ENCODE measurements around the gene PLXNA3.
"Not testable (repeated sequence)": the region's sequence is repeated elsewhere in the genome, so short reads cannot be mapped to it uniquely, and the experiment has no call there.

PLXNA3 gene

DNA sequence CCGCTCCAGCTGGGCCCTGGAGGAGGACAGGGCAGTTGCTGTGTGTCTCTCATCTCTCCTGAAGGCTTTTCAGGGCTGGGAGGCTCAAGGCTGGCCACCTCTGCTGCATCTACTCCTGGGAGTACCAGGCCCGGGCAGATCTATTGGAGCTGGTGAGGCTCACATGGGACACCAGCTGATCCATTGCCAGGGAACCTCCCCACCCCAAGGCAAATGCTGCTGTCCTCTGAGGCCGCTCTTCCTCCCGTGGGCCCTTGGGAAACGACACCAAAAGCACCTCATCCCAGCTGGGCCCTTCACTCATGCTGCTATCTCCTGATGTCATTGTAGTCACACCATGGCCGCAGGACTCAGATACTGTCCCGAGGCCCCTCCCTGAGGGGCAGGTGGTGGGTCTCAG lies 24.7 kb downstream of the PLXNA3 start:
- DNase-seq: no peak

DNA sequence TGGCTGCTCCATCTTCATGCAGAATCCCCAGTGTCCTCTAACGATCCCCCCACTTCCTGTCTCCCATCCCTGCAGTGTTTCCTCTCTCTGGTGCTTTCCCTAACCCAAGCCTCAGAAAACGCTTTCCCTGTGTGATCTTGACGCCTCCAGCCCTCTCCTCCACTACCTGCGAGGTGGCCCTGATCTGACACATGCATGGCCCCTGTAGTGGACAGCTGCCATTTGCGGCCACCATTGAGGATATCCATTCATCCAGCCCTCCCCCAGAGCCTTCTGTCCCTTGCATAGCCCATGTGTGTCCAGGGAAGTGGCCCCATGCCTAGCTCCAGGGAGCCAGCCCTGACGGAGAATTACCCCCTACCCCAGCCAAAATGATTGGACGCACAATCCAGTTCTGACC lies 25.2 kb downstream of the PLXNA3 start:
- DNase-seq: no peak

GRCh38 chrX:154484255-154485149 lies 26.4 kb downstream of the PLXNA3 start:
- peak; percentile 53 for DNase-seq

- DNase-seq: no peak
Observed at GRCh38 chrX:154485150-154486051, 27.3 kb downstream of the PLXNA3 start.

DNA sequence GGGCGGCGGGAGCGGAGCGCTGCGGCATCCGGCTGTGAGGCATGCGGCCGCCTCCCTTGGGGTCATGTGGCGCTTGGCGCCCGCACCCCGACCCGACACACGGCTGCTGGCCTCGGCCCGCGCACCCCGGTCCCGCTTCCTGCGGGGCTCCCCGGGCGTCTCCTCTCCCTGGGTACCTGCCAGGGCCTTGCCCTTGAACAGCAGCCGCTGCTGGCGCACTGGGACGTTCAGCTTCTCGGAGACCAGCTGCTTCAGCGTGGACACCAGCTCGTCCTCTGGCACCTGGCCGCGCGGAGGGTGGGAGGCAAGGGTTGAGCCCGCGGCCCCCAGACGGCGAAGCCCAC lies 27.9 kb downstream of the PLXNA3 start:
- peak; percentile 13 for DNase-seq

- peak; percentile 25 for DNase-seq
Observed at GRCh38 chrX:154486396-154487207, 28.5 kb downstream of the PLXNA3 start, which contains the start of gene UBL4A. Gene UBL4A, minus strand, starts transcription at chrX:154486615. Its CDS starts 31 bp downstream, at chrX:154486584.

GRCh38 chrX:154487518-154488290 lies 29.6 kb downstream of the PLXNA3 start:
- no peak for DNase-seq

GRCh38 chrX:154488336-154489075 lies 30.4 kb downstream of the PLXNA3 start:
- no peak for DNase-seq

- no peak for DNase-seq
Observed at GRCh38 chrX:154489182-154489581, 31.1 kb downstream of the PLXNA3 start.

DNA sequence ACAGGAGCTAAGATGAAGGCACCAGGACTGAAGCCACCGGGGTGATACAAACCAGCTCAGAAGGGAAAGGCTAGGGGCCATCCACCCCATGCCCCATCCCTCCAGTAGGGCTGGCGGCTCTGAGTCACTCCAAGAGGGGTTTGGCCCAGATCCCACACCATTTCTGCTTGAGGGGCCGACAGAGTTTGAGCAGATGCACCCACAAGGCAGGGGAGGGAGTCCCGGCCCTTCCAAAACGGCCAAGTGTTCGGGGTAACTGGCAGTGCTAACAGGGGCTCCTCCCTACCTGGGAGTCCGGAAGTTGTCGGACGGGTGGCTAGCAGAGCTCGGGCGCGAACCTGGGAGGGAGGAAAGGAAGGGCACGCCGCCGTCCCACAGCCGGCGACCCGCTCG lies 31.9 kb downstream of the PLXNA3 start:
- DNase-seq: no peak

DNA sequence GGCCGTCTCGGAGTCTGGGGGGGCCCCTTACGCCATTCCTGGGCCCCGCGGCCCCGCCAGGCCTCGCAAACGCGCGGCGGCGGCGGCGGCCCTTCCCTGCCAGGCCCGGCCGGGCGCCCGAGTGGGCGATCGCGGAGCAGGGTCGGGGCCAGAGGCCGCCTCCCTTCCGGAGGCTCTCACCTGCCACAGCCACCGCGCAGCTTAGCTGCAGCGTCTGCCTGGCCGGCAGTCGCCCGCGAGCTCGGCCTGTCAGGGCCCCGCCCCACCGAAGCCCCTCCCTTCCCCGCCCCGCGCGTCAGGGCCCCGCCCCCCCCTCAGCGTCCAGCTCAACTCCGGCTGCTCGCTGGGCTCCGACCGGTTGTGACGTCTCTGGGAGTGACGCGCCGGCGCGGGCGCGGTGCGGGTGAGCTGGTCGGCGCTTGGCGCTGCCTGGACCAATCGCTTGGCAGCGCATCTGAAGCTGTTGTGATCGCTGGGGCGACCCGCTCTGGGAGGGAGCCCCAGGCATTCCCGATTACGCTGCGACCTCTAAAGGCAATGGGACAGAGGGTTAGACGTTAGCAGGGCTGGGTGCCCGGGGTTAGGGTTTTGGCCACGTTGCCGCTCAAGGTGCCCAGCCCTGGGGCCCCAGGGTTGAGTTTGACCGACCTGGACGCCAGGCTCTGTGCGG lies 32.5 kb downstream of the PLXNA3 start, which contains the start of gene SLC10A3:
SLC10A3 (minus strand) TSS at position 216 of the 670 bp plus-strand sequence. CDS start 1,689 bp downstream, outside the sequence.
- peak; percentile 92 for DNase-seq

GRCh38 chrX:154494715-154495114 lies 36.6 kb downstream of the PLXNA3 start:
- no peak for DNase-seq

GRCh38 chrX:154495472-154495922 lies 37.4 kb downstream of the PLXNA3 start:
- DNase-seq: no peak

DNA sequence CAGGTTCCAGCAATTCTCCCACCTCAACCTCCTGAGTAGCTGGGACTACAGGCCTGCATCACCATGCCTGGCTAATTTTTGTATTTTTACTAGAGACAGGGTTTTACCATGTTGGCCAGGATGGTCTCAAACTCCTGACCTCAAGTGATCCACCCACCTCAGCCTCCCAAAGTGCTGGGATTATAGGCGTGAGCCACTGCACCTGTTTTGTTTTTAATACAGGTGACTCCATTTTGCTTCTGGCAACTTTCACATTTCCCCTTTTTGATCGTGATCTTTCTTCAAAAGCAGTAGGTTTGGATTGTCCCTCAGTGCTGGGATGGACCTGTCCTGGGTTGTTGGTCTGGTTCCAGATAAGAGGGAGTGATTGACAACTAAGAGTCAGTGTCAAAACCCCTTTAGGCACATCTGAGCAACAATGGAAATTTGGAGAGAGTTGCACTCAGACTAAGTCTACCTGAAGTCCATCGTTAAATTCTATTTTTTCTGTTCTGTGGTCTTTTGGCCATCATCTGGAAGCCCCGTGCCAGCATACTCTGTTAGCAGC lies 38.6 kb downstream of the PLXNA3 start:
- DNase-seq: not testable (repeated sequence)

GRCh38 chrX:154501423-154501822 lies 43.3 kb downstream of the PLXNA3 start:
- DNase-seq: not testable (repeated sequence)

- DNase-seq: no peak
Observed at GRCh38 chrX:154502098-154502497, 44.0 kb downstream of the PLXNA3 start.

- peak; percentile 27 for DNase-seq
Observed at GRCh38 chrX:154502989-154503388, 44.9 kb downstream of the PLXNA3 start.

DNA sequence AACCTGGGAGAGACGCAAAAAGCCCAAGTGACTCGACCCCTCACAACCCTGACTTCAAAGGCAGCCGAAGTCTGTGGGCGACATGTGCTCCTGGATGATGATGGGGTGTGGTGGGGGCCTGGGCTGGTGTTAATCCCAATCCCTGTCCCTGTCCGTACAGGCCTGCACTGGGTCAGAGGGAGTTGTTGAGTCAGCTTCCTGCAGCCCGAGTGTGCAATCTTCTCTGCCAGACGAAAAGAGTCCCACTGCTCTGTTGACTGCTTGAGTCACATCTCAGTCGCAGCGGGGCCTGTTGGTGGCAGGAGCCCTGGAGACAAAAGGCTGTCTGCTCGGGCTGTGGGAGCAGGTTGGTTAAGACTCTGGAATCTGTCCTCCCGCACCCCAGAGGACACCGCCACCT lies 47.7 kb downstream of the PLXNA3 start:
- DNase-seq: peak; percentile 20

DNA sequence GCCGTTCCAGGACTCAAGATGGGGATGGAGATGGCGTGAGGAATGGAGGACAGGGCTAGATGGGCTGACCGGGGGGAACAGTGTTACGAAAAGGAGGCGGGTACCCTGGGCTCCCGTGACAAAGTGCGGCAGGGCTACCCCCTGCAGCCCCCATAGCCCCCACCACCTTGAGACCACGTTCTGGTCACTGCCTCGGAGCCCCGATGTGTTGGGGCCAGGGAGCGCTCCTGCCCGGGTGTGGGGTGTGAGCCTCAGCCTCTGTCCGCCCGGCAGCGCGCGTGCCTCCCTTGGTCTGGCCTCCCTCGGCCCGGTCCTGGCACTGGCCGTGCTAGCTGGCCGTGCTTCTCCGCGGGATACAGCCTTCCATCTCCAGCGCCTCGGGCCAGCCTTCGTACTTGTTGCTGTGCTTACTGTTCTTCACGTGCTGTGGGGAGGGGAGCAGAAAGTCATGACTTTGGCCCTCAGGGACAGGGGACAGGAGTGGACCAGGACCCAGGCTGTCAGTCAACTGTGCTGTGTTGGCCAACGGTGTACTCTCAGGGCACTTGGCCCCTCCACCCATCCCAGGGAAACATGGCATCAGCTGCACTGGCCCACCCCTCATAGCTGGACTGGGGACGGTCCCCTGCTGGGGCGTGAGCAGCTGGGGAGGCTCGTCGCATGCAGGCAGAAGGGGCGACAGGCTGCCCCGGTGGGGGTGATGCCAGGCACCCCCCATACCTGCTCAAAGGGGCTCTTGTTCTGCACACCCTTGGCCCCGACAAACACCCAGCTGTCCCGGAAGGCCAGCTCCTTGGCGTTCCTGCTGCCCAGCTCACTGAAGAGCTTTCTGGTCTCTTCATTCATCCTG lies 48.6 kb downstream of the PLXNA3 start:
- no peak for DNase-seq

Data from inflammatory macrophage treated with lipopolysaccharide for 4 hours (primary cell).